Measurements from ENCODE around the gene OCLN. TPM values are rescaled to one million over a fixed set of nuclear protein-coding genes. Genes with fewer than 3 reads are reported as not detected.
"Not testable (repeated sequence)": the region's sequence is repeated elsewhere in the genome, so short reads cannot be mapped to it uniquely, and the experiment has no call there.

OCLN gene
- total RNA-seq, 1 experiment from 2014 or later: 2.8 TPM

- H3K4me3 ChIP-seq (ENCODE audit: low read length): no peak overlapping the region
Measured at GRCh38 chr5:69510694-69511093, 18.1 kb downstream of the OCLN start.

GRCh38 chr5:69512740-69513260, 20.2 kb downstream of the OCLN start:
- no peak for DNase-seq
- H3K79me2 ChIP-seq (ENCODE audit: low read length): no peaks in the 10 kb centered on the region
- no peak overlapping the region for H3K4me3 ChIP-seq (ENCODE audit: low read length)
- H3K4me2 ChIP-seq (ENCODE audit: low read depth, low read length, poor library complexity, severe bottlenecking): no peak overlapping the region
- H4K20me1 ChIP-seq (ENCODE audit: insufficient read depth, low read depth, low read length): no peaks in the 10 kb centered on the region
- no peaks in the 10 kb centered on the region for H3K27me3 ChIP-seq (ENCODE audit: low read length)
- no peak overlapping the region for H2AFZ ChIP-seq (ENCODE audit: low read length)
- H3K36me3 ChIP-seq (ENCODE audit: insufficient read depth, low read length): no peaks in the 10 kb centered on the region
- H3K9ac ChIP-seq (ENCODE audit: low read length): no peak overlapping the region
- H3K9me2 ChIP-seq (replicated peaks; ENCODE audit: insufficient read depth, low read length): no peaks in the 10 kb centered on the region
- peaks cover 4% of the 10 kb centered on the region; the same call in 1 of the 2 replicates for H3K4me1 ChIP-seq (ENCODE audit: low read length)
- H3K9me3 ChIP-seq (ENCODE audit: low read length): no peaks in the 10 kb centered on the region
- no peak overlapping the region for H3K27ac ChIP-seq (ENCODE audit: low read length)

More at GRCh38 chr5:69510694-69511093, 18.1 kb downstream of the OCLN start:
- H3K36me3 ChIP-seq (ENCODE audit: insufficient read depth, low read length): no peaks in the 10 kb centered on the region
- no peaks in the 10 kb centered on the region for H3K9me2 ChIP-seq (replicated peaks; ENCODE audit: insufficient read depth, low read length)
- H3K9me3 ChIP-seq (ENCODE audit: low read length): no peaks in the 10 kb centered on the region
- H3K27ac ChIP-seq (ENCODE audit: low read length): no peak overlapping the region
- H3K4me2 ChIP-seq (ENCODE audit: low read depth, low read length, poor library complexity, severe bottlenecking): no peak overlapping the region
- H3K9ac ChIP-seq (ENCODE audit: low read length): no peak overlapping the region
- no peaks in the 10 kb centered on the region for H4K20me1 ChIP-seq (ENCODE audit: insufficient read depth, low read depth, low read length)
- no peaks in the 10 kb centered on the region for H3K79me2 ChIP-seq (ENCODE audit: low read length)
- DNase-seq: no peak
- H3K4me1 ChIP-seq (ENCODE audit: low read length): peaks cover 4% of the 10 kb centered on the region; the same call in 1 of the 2 replicates
- no peaks in the 10 kb centered on the region for H3K27me3 ChIP-seq (ENCODE audit: low read length)
- no peak overlapping the region for H2AFZ ChIP-seq (ENCODE audit: low read length)

- H2AFZ ChIP-seq (ENCODE audit: low read length); H3K27ac ChIP-seq (ENCODE audit: low read length); DNase-seq; H4K20me1 ChIP-seq (ENCODE audit: insufficient read depth, low read depth, low read length); H3K79me2 ChIP-seq (ENCODE audit: low read length); H3K4me3 ChIP-seq (ENCODE audit: low read length); H3K9me2 ChIP-seq (replicated peaks; ENCODE audit: insufficient read depth, low read length); H3K9me3 ChIP-seq (ENCODE audit: low read length); H3K36me3 ChIP-seq (ENCODE audit: insufficient read depth, low read length); H3K4me1 ChIP-seq (ENCODE audit: low read length); H3K9ac ChIP-seq (ENCODE audit: low read length); H3K4me2 ChIP-seq (ENCODE audit: low read depth, low read length, poor library complexity, severe bottlenecking); H3K27me3 ChIP-seq (ENCODE audit: low read length): not testable (repeated sequence)
Measured at GRCh38 chr5:69515570-69515969, 23.0 kb downstream of the OCLN start.

GRCh38 chr5:69516769-69517168, 24.2 kb downstream of the OCLN start:
- H3K9me3 ChIP-seq (ENCODE audit: low read length): no peaks in the 10 kb centered on the region
- no peak overlapping the region for H3K27ac ChIP-seq (ENCODE audit: low read length)
- no peaks in the 10 kb centered on the region for H3K4me1 ChIP-seq (ENCODE audit: low read length)
- no peaks in the 10 kb centered on the region for H3K27me3 ChIP-seq (ENCODE audit: low read length)
- H3K79me2 ChIP-seq (ENCODE audit: low read length): no peaks in the 10 kb centered on the region
- H3K9ac ChIP-seq (ENCODE audit: low read length): no peak overlapping the region
- H3K9me2 ChIP-seq (replicated peaks; ENCODE audit: insufficient read depth, low read length): no peaks in the 10 kb centered on the region
- no peak overlapping the region for H2AFZ ChIP-seq (ENCODE audit: low read length)
- H4K20me1 ChIP-seq (ENCODE audit: insufficient read depth, low read depth, low read length): no peaks in the 10 kb centered on the region
- H3K4me3 ChIP-seq (ENCODE audit: low read length): no peak overlapping the region
- no peak overlapping the region for H3K4me2 ChIP-seq (ENCODE audit: low read depth, low read length, poor library complexity, severe bottlenecking)
- DNase-seq: no peak
- H3K36me3 ChIP-seq (ENCODE audit: insufficient read depth, low read length): no peaks in the 10 kb centered on the region

- no peak for DNase-seq
- Histone ChIP-seq H3K4me3 (ENCODE audit: low read length) (no peak overlapping the region), H3K36me3 (ENCODE audit: insufficient read depth, low read length) (no peaks in the 10 kb centered on the region), H4K20me1 (ENCODE audit: insufficient read depth, low read depth, low read length) (no peaks in the 10 kb centered on the region), H3K9me2 (replicated peaks; ENCODE audit: insufficient read depth, low read length) (no peaks in the 10 kb centered on the region), H3K9ac (ENCODE audit: low read length) (no peak overlapping the region), H3K27me3 (ENCODE audit: low read length) (no peaks in the 10 kb centered on the region), H3K4me2 (ENCODE audit: low read depth, low read length, poor library complexity, severe bottlenecking) (no peak overlapping the region), H2AFZ (ENCODE audit: low read length) (no peak overlapping the region), H3K79me2 (ENCODE audit: low read length) (no peaks in the 10 kb centered on the region), H3K27ac (ENCODE audit: low read length) (no peak overlapping the region), H3K9me3 (ENCODE audit: low read length) (no peaks in the 10 kb centered on the region), H3K4me1 (ENCODE audit: low read length) (no peaks in the 10 kb centered on the region)
Measured at GRCh38 chr5:69517763-69518212, 25.2 kb downstream of the OCLN start.

- Histone ChIP-seq H3K4me2 (ENCODE audit: low read depth, low read length, poor library complexity, severe bottlenecking) (no peak overlapping the region), H3K9me2 (replicated peaks; ENCODE audit: insufficient read depth, low read length) (no peaks in the 10 kb centered on the region), H4K20me1 (ENCODE audit: insufficient read depth, low read depth, low read length) (no peaks in the 10 kb centered on the region), H2AFZ (ENCODE audit: low read length) (no peak overlapping the region), H3K27ac (ENCODE audit: low read length) (no peak overlapping the region), H3K9me3 (ENCODE audit: low read length) (no peaks in the 10 kb centered on the region), H3K9ac (ENCODE audit: low read length) (no peak overlapping the region), H3K36me3 (ENCODE audit: insufficient read depth, low read length) (no peaks in the 10 kb centered on the region), H3K4me3 (ENCODE audit: low read length) (no peak overlapping the region), H3K27me3 (ENCODE audit: low read length) (no peaks in the 10 kb centered on the region), H3K4me1 (ENCODE audit: low read length) (no peaks in the 10 kb centered on the region), H3K79me2 (ENCODE audit: low read length) (no peaks in the 10 kb centered on the region)
- no peak for DNase-seq
Measured at GRCh38 chr5:69519285-69519684, 26.7 kb downstream of the OCLN start.

GRCh38 chr5:69522035-69522434, 29.4 kb downstream of the OCLN start:
- Histone ChIP-seq H4K20me1 (ENCODE audit: insufficient read depth, low read depth, low read length) (no peaks in the 10 kb centered on the region), H3K4me1 (ENCODE audit: low read length) (no peaks in the 10 kb centered on the region), H3K27ac (ENCODE audit: low read length) (no peak overlapping the region), H3K4me3 (ENCODE audit: low read length) (no peak overlapping the region), H3K27me3 (ENCODE audit: low read length) (no peaks in the 10 kb centered on the region), H2AFZ (ENCODE audit: low read length) (no peak overlapping the region), H3K79me2 (ENCODE audit: low read length) (no peaks in the 10 kb centered on the region), H3K9ac (ENCODE audit: low read length) (no peak overlapping the region), H3K9me3 (ENCODE audit: low read length) (no peaks in the 10 kb centered on the region), H3K36me3 (ENCODE audit: insufficient read depth, low read length) (no peaks in the 10 kb centered on the region), H3K9me2 (replicated peaks; ENCODE audit: insufficient read depth, low read length) (no peaks in the 10 kb centered on the region), H3K4me2 (ENCODE audit: low read depth, low read length, poor library complexity, severe bottlenecking) (no peak overlapping the region)
- no peak for DNase-seq

GRCh38 chr5:69525490-69525889, 32.9 kb downstream of the OCLN start:
- no peaks in the 10 kb centered on the region for H3K36me3 ChIP-seq (ENCODE audit: insufficient read depth, low read length)
- H3K79me2 ChIP-seq (ENCODE audit: low read length): no peaks in the 10 kb centered on the region
- DNase-seq: no peak

GRCh38 chr5:69526660-69527059, 34.1 kb downstream of the OCLN start:
- no peaks in the 10 kb centered on the region for H3K36me3 ChIP-seq (ENCODE audit: insufficient read depth, low read length)
- H3K4me3 ChIP-seq (ENCODE audit: low read length): no peak overlapping the region
- no peaks in the 10 kb centered on the region for H3K27me3 ChIP-seq (ENCODE audit: low read length)
- no peaks in the 10 kb centered on the region for H3K4me1 ChIP-seq (ENCODE audit: low read length)
- H3K9me3 ChIP-seq (ENCODE audit: low read length): no peaks in the 10 kb centered on the region
- no peaks in the 10 kb centered on the region for H3K79me2 ChIP-seq (ENCODE audit: low read length)
- H4K20me1 ChIP-seq (ENCODE audit: insufficient read depth, low read depth, low read length): no peaks in the 10 kb centered on the region
- DNase-seq: no peak
- no peak overlapping the region for H3K9ac ChIP-seq (ENCODE audit: low read length)
- H3K9me2 ChIP-seq (replicated peaks; ENCODE audit: insufficient read depth, low read length): no peaks in the 10 kb centered on the region
- no peak overlapping the region for H3K27ac ChIP-seq (ENCODE audit: low read length)
- H2AFZ ChIP-seq (ENCODE audit: low read length): no peak overlapping the region
- no peak overlapping the region for H3K4me2 ChIP-seq (ENCODE audit: low read depth, low read length, poor library complexity, severe bottlenecking)

More at GRCh38 chr5:69525490-69525889, 32.9 kb downstream of the OCLN start:
- Histone ChIP-seq H3K4me3 (ENCODE audit: low read length) (no peak overlapping the region), H3K9me2 (replicated peaks; ENCODE audit: insufficient read depth, low read length) (no peaks in the 10 kb centered on the region), H3K27ac (ENCODE audit: low read length) (no peak overlapping the region), H2AFZ (ENCODE audit: low read length) (no peak overlapping the region), H3K9ac (ENCODE audit: low read length) (no peak overlapping the region), H4K20me1 (ENCODE audit: insufficient read depth, low read depth, low read length) (no peaks in the 10 kb centered on the region), H3K9me3 (ENCODE audit: low read length) (no peaks in the 10 kb centered on the region), H3K27me3 (ENCODE audit: low read length) (no peaks in the 10 kb centered on the region), H3K4me1 (ENCODE audit: low read length) (no peaks in the 10 kb centered on the region), H3K4me2 (ENCODE audit: low read depth, low read length, poor library complexity, severe bottlenecking) (no peak overlapping the region)

Data from Karpas-422 (cell line).